Testis (tissue), 2 donors: ENCODE measurements around the gene ASIC1.
"Not testable (repeated sequence)": the region's sequence is repeated elsewhere in the genome, so short reads cannot be mapped to it uniquely, and the experiment has no call there.

ENCODE experiments used
- POLR2A ChIP-seq: fragments of 450-650 bp; IDR thresholded peaks from one replicate; pipeline ENCODE4 v1.6.1; 2017; ENCODE audit warnings: antibody characterized with exemption, mild to moderate bottlenecking, moderate library complexity
- TF ChIP-seq, protein P1 (sequence below), 3 experiments: fragments of 450-650 bp in 2 of 3; fragments of 200-600 bp in 1 of 3; sonication (generic) in 1 of 3; IDR thresholded peaks; one replicate each; pipeline ENCODE4 v1.5.1; 2016 to 2019; ENCODE audit warnings: antibody characterized with exemption in 3 of 3, mild to moderate bottlenecking in 2 of 3, moderate library complexity in 1 of 3

GRCh38 chr12:50030449-50030848 lies 26.9 kb upstream of the ASIC1 start:
- TF ChIP-seq, protein P1, sequence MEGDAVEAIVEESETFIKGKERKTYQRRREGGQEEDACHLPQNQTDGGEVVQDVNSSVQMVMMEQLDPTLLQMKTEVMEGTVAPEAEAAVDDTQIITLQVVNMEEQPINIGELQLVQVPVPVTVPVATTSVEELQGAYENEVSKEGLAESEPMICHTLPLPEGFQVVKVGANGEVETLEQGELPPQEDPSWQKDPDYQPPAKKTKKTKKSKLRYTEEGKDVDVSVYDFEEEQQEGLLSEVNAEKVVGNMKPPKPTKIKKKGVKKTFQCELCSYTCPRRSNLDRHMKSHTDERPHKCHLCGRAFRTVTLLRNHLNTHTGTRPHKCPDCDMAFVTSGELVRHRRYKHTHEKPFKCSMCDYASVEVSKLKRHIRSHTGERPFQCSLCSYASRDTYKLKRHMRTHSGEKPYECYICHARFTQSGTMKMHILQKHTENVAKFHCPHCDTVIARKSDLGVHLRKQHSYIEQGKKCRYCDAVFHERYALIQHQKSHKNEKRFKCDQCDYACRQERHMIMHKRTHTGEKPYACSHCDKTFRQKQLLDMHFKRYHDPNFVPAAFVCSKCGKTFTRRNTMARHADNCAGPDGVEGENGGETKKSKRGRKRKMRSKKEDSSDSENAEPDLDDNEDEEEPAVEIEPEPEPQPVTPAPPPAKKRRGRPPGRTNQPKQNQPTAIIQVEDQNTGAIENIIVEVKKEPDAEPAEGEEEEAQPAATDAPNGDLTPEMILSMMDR (IDR thresholded peaks at IDR 0.05) = not testable (repeated sequence)
- not testable (repeated sequence) for TF ChIP-seq POLR2A
